ENCODE results near the gene OLFM1.

The OLFM1 gene

DNA sequence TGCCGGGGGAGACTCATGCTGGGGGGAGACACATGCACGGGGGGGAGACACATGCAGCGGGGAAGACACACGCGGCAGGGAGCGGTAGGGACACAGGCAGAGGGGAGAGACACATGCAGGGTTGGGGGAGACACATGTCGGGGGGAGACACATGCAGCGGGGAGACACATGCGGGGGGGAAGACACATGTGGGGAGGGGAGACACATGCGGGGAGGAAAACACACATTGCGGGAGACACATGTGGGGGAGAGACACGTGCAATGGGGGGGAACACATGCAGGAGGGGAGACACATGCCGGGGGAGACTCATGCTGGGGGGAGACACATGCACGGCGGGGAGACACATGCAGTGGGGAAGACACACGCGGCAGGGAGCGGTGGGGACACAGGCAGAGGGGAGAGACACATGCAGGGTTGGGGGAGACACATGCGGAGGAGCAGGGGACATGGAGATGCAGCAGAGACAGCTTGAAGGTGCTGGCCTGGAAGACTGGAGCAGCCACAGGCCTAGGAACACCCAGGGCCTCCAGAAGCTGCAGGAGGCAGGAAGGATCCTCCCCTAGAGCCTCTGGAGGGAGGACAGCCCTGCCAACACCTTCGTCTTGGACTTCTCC, 20.3 kb upstream of the OLFM1 start:
- Mint-ChIP-seq H3K36me3 (peaks cover 3% of the 10 kb centered on the region), H3K27me3 (peaks cover 23% of the 10 kb centered on the region), H3K4me1 (peaks cover 3% of the 10 kb centered on the region), H3K27ac (no peak overlapping the region), H3K9me3 (peaks cover 4% of the 10 kb centered on the region), H3K4me3 (no peak overlapping the region)
- DNase-seq (ENCODE audit: low spot score in 2 of 2): no peak
- no peak for ATAC-seq (ENCODE audit: low read depth)

DNA sequence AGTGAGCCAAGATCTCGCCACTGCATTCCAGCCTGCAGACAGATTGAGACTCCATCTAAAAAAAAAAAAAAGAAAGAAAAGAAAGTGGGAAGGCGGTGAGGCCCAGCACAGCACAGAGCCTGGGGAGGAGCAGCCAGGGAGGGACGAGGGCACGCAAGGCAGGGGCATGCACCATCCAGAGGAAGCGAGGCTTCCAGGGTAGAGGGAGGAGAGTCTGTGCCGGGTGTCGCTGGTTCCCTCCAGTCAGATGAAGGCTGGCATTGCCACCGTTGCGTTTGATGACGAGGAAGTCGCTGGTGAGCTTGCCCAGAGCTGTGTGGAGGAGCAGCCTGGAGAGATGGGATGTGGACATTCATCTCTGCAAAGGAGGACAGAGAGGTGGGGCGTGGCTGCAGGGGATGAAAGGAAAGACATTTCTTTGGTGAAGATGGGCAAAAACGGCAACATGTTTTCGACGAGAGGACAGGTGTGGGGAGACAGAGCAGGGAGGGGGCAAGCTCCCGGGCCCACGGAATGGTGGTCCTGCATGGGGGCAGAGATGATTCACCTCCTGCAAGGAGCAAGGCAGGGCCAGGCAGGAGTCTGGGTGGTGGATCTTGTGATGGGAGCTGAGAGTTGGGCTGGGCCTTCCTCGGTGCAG, 18.6 kb upstream of the OLFM1 start:
- ATAC-seq (ENCODE audit: low read depth): no peak
- H3K27ac Mint-ChIP-seq: no peak overlapping the region
- H3K36me3 Mint-ChIP-seq: peaks cover 3% of the 10 kb centered on the region
- no peak overlapping the region for H3K4me3 Mint-ChIP-seq
- no peak for DNase-seq (ENCODE audit: low spot score in 2 of 2)
- H3K4me1 Mint-ChIP-seq: peaks cover 3% of the 10 kb centered on the region
- peaks cover 4% of the 10 kb centered on the region for H3K9me3 Mint-ChIP-seq
- H3K27me3 Mint-ChIP-seq: peaks cover 25% of the 10 kb centered on the region

DNA sequence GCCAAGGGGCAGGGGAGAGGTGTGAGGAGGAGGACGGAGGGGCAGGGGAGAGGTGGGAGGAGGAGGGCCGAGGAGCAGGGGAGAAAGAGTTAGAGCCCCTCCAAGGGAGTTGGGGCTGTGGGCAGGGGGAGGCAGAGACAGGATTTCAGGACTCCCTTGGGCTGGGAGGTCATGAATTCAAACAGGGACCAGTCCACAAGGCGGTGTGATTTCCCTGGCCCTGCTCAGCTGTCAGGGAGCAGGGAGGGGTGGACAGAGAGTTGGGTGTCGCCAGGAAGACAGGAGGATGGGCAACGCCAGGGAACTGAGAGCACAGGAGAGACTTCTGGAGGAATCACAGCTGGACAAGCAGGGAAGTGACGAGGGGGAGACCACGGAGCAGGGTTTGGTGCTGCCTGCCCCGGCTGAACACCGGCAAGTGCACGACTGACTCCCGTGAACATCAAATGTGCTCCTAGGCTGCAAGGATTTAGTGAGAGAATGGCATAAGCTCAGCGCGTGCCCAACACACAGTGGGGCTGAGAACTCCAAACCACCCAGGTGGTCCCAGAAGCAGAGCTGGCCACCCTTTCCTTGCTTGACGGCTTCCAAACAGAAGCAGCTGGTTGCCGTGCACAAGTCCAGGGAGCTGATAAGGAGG, 17.8 kb upstream of the OLFM1 start:
- Mint-ChIP-seq H3K9me3 (peaks cover 1% of the 10 kb centered on the region), H3K4me3 (no peak overlapping the region), H3K27ac (no peak overlapping the region), H3K4me1 (peaks cover 3% of the 10 kb centered on the region), H3K36me3 (no peaks in the 10 kb centered on the region), H3K27me3 (peaks cover 25% of the 10 kb centered on the region)
- DNase-seq (ENCODE audit: low spot score in 2 of 2) (no peak), ATAC-seq (ENCODE audit: low read depth) (no peak)

DNA sequence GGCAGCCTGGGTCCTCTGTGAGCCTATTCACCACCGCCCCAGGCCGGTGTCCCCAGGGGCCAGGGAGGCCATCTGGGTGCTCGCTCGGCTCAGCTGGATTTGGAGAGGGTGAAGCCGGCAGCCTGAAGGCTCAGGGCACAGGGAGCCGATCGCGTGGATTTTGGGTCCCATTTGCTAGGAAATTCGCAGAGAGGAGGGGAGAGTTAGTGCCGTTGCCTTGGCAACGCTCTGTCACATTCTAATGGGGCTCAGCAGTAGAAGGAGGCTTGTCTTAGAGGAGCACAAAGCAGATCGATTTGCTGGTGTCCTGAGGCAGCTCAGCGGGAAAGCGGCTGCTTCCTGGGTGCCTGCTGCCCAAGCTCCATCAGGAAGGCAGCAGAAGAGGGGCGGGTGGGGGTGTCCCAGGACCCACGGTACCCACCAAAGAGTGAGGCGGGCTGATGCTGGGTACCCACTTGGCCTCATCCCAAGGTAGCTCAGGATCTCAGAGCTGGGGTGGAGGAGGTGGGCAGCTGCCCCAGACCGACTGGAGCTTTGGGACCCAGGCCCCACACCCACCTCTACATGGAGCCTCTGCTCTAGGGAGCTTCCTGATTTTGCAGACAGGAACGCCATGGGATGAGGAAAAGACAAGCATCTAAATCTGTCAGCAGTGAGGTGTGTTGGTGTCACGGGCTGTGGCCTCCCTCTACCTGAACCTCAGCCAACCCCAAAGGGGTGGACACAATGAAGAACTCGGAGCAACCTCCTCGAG, 17.1 kb upstream of the OLFM1 start:
- Mint-ChIP-seq H3K36me3 (no peaks in the 10 kb centered on the region), H3K27ac (no peak overlapping the region), H3K9me3 (peaks cover 1% of the 10 kb centered on the region), H3K27me3 (peaks cover 25% of the 10 kb centered on the region), H3K4me1 (peaks cover 3% of the 10 kb centered on the region), H3K4me3 (no peak overlapping the region)
- DNase-seq (ENCODE audit: low spot score in 2 of 2): no peak
- ATAC-seq (ENCODE audit: low read depth): no peak

DNA sequence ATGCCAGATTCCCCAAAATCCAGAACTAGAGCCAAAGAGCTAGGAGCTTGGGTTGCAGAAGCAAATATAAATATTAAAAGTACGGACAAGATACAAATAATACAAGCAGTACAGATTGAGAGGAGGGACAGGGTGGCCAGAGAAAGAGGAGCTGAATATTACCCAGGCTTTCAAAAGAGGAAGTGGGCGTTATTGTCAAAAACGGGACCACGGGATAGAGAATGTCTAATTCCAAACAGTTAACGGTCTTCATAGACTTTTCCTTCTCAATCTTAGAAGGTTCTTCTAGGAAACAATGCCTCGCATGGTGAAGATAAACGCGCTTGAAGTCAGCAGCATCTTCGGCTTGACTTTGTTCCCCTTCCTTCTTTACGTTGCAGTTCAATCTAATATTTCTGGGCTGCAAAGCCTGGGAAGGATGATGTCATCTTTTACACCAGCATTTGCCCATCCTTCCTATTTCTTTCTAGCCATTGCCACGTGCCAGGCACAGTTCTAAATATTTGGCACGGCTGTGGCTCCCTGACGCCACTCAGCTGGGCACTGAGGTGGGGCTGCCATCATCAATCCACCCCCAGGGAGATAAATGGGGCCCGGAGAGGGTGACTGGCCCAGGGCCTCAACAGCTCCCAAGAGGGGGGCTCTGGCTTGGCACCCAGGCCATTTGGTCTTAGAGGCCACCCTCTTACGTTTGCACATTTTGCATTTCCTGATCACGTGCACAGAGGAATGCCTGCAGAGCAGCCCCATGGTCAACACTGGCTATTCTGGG, 16.3 kb upstream of the OLFM1 start:
- H3K36me3 Mint-ChIP-seq: no peaks in the 10 kb centered on the region
- H3K27ac Mint-ChIP-seq: no peak overlapping the region
- H3K9me3 Mint-ChIP-seq: no peaks in the 10 kb centered on the region
- peaks cover 19% of the 10 kb centered on the region for H3K27me3 Mint-ChIP-seq
- ATAC-seq (ENCODE audit: low read depth) (no peak), DNase-seq (ENCODE audit: low spot score in 2 of 2) (no peak)
- no peak overlapping the region for H3K4me3 Mint-ChIP-seq
- H3K4me1 Mint-ChIP-seq: peaks cover 3% of the 10 kb centered on the region

DNA sequence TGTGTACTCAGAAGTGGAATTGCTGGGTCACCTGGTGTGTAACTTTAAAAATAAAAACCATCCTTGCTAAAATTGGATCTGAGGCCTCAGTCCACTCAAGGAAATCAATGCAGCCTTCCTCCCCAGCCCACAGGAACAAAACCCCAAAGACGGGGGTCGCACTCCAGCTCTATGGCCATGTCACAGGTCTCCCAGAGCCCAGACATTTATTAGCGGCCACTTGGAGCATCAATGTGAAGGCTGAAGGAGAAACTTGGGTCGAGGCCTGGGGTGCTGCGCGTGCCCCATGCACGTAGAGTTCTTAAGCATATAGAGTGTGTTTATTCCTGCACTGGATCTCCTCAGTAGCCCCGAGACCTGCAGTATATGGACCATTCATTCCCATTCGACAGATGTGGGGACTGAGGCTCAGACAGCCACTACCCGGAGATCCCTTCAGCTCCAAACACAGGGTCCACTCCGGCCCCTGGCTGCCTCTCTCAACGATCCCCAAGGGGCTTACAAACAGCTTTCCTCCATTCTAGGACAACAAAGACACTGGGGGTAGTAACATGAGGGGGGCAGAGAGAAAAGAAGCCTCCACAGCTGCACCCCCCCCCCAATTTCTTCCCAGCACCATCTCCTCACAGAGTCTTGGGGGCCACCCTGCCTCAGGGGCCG, 14.3 kb upstream of the OLFM1 start:
- peaks cover 21% of the 10 kb centered on the region for H3K27me3 Mint-ChIP-seq
- H3K4me3 Mint-ChIP-seq: no peak overlapping the region
- ATAC-seq (ENCODE audit: low read depth) (no peak), DNase-seq (ENCODE audit: low spot score in 2 of 2) (no peak)
- no peaks in the 10 kb centered on the region for H3K9me3 Mint-ChIP-seq
- H3K4me1 Mint-ChIP-seq: peaks cover 3% of the 10 kb centered on the region
- no peak overlapping the region for H3K27ac Mint-ChIP-seq
- no peaks in the 10 kb centered on the region for H3K36me3 Mint-ChIP-seq

DNA sequence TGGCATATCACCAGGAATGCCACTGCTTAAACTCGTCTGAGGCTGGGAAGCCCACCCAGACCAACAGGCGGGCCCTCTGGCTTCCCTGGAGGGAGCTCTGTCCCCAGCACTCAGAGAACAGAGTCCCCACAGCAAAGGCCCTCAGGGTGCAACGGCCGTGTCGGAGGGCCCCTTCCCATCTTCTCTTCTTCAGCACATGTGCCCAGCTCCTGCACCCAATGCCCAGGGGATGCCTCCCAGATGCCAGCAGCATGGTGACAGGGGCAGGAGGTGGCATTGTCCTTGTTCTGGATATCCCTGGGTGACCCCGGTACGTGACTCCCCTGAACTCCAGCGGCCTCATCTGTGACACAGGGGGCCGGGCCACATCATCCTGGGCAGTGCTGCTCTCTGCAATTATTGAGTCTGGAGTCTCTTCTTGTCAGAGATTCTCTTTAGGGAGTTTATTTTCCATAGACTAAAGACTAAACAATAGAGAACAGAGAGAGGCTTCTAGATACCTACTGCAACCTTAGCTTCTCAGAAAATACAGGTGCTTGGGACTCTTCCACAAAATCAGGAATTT, 13.6 kb upstream of the OLFM1 start:
- Mint-ChIP-seq H3K9me3 (no peaks in the 10 kb centered on the region), H3K4me3 (no peak overlapping the region), H3K27ac (no peak overlapping the region), H3K27me3 (peaks cover 19% of the 10 kb centered on the region), H3K4me1 (peaks cover 3% of the 10 kb centered on the region), H3K36me3 (no peaks in the 10 kb centered on the region)
- no peak for ATAC-seq (ENCODE audit: low read depth)
- DNase-seq (ENCODE audit: low spot score in 2 of 2): no peak

DNA sequence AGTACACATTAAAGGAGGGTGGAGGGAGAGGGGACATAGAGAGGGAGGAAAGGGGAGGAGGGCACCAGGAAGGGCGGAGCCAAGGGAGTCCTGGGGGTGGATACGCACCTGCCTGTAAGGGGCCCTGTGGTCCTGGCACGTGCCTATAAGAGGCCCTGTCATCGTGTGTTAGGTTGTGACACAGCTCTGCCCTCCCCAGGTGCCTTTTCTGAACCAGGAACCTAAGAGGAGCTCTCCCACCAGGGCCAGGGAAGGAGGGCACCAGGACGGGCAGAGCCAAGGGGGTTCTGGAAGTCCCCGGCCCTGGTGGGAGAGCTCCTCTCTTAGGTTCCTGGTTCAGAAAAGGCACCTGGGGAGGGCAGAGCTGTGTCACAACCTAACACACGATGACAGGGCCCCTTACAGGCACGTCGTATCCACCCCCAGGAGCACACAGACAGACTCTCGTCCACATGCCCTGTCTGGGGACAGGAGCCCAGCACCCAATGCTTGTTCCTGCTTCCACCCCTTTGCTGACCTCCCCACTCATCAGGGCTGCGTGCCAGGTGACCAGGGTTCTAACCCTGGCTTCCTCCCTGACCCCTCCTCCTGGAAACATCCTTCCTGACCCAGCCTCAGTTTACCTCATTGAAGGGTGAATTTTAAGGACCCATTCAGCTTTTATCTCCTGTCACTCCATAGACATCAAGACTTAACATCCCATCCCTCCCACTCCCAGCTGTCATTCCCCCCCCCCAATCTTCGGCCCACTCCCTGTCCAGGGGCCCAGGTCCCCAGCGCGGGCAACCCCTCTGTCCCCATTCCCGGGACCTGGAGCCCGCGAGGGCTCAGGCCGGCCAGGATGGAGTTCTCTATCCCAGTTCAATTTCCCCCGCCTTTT, 12.9 kb upstream of the OLFM1 start:
- H3K27ac Mint-ChIP-seq: no peak overlapping the region
- no peaks in the 10 kb centered on the region for H3K36me3 Mint-ChIP-seq
- peaks cover 16% of the 10 kb centered on the region for H3K27me3 Mint-ChIP-seq
- peaks cover 2% of the 10 kb centered on the region for H3K4me1 Mint-ChIP-seq
- no peaks in the 10 kb centered on the region for H3K9me3 Mint-ChIP-seq
- DNase-seq (ENCODE audit: low spot score in 2 of 2) (no peak), ATAC-seq (ENCODE audit: low read depth) (no peak)
- no peak overlapping the region for H3K4me3 Mint-ChIP-seq

DNA sequence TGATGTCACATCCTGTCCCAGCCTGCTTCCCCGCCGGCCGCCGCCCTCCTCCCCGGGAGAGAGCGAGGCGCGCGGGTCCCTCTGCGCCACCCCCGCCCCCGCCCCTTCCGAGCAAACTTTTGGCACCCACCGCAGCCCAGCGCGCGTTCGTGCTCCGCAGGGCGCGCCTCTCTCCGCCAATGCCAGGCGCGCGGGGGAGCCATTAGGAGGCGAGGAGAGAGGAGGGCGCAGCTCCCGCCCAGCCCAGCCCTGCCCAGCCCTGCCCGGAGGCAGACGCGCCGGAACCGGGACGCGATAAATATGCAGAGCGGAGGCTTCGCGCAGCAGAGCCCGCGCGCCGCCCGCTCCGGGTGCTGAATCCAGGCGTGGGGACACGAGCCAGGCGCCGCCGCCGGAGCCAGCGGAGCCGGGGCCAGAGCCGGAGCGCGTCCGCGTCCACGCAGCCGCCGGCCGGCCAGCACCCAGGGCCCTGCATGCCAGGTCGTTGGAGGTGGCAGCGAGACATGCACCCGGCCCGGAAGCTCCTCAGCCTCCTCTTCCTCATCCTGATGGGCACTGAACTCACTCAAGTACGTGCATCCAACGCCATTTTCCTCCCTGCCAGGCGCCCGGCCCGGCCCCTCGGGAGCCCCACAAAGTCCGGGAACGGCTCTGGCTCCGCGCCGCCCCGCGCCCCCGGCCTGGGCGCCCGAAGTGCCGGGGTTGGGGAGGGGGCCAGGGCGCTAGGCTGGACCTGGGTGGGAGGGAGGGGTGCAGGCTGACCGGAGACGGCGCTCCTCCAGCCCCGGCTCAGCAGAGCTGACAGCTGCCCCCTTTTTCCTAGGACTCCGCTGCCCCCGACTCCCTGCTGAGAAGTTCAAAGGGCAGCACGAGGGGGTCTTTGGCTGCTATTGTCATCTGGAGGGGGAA, 12.0 kb upstream of the OLFM1 start:
- no peaks in the 10 kb centered on the region for H3K4me1 Mint-ChIP-seq
- H3K36me3 Mint-ChIP-seq: no peaks in the 10 kb centered on the region
- DNase-seq (ENCODE audit: low spot score in 2 of 2): no peak
- no peak overlapping the region for H3K27ac Mint-ChIP-seq
- ATAC-seq (ENCODE audit: low read depth): no peak
- H3K4me3 Mint-ChIP-seq: no peak overlapping the region
- peaks cover 14% of the 10 kb centered on the region for H3K27me3 Mint-ChIP-seq
- no peaks in the 10 kb centered on the region for H3K9me3 Mint-ChIP-seq

DNA sequence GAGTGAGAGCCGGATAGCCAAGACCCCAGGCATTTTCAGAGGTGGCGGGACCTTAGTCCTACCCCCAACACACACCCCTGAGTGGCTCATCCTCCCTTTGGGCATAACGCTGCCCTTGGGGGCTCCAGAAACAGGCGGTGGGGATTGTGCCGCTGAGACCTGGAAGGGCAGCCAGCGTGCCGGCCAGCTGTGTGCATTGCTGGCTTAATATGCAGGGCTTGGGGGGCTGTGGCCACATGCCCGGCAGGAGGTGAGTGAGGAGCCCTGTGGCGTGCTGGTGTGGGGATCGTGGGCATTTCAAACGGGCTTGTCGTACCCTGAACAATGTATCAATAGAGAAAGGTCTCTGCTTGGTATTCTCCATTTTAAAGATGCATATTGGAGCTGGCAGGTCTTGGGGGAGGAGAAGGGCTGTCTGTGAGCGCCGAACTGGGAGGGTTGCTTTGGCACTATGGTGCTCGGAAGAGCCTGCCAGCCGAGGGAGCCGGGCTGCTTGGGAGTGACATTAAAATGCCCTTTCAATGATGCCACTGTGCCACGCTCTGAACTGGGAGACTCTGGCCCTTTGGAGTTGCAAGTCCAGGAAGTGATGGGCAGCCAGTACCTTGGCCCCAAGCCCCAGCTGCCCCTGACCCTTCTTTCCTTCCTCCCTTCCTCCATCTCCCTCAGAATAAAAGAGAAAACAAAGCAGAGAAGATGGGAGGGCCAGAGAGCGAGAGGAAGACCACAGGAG, 11.2 kb upstream of the OLFM1 start:
- ATAC-seq (ENCODE audit: low read depth) (no peak), DNase-seq (ENCODE audit: low spot score in 2 of 2) (no peak)
- peaks cover 14% of the 10 kb centered on the region for H3K27me3 Mint-ChIP-seq
- H3K4me3 Mint-ChIP-seq: no peak overlapping the region
- no peaks in the 10 kb centered on the region for H3K9me3 Mint-ChIP-seq
- no peaks in the 10 kb centered on the region for H3K36me3 Mint-ChIP-seq
- no peak overlapping the region for H3K27ac Mint-ChIP-seq
- no peaks in the 10 kb centered on the region for H3K4me1 Mint-ChIP-seq

DNA sequence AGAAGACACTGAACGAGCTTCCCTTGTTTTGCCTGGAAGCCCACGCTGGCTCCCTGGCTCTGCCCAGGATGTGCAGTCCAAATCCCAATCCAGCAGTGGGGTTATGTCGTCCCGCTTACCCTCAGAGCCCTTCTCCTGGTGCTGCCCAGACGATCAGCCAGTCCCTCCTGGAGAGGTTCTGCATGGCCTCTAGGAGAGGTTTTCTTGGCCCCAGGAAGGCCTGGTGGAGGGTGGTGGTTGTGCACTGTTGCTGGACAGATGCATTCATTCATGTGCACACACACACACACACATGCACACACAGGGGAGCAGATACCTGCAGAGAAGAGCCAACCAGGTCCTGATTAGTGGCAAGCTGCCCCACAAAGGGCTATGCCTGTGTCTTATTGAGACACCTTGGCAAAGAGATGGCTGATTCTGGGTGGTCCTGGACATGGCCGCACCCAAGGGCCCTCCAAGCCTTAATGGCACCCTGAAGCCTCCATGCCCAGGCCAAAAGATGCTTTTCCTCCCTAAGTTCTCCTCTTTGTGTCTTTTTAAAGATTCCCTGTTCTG, 10.5 kb upstream of the OLFM1 start:
- no peak for DNase-seq (ENCODE audit: low spot score in 2 of 2)
- ATAC-seq (ENCODE audit: low read depth): no peak

More for the DNA sequence above, 10.5 kb upstream of the OLFM1 start:
- no peaks in the 10 kb centered on the region for H3K4me1 Mint-ChIP-seq
- peaks cover 14% of the 10 kb centered on the region for H3K27me3 Mint-ChIP-seq
- no peak overlapping the region for H3K4me3 Mint-ChIP-seq
- no peaks in the 10 kb centered on the region for H3K36me3 Mint-ChIP-seq
- no peak overlapping the region for H3K27ac Mint-ChIP-seq
- H3K9me3 Mint-ChIP-seq: no peaks in the 10 kb centered on the region

Data from memory B cell (primary cell).